ENCODE results near the gene ATF6B.
"Not testable (repeated sequence)": the region's sequence is repeated elsewhere in the genome, so short reads cannot be mapped to it uniquely, and the experiment has no call there.

Gene ATF6B

DNA sequence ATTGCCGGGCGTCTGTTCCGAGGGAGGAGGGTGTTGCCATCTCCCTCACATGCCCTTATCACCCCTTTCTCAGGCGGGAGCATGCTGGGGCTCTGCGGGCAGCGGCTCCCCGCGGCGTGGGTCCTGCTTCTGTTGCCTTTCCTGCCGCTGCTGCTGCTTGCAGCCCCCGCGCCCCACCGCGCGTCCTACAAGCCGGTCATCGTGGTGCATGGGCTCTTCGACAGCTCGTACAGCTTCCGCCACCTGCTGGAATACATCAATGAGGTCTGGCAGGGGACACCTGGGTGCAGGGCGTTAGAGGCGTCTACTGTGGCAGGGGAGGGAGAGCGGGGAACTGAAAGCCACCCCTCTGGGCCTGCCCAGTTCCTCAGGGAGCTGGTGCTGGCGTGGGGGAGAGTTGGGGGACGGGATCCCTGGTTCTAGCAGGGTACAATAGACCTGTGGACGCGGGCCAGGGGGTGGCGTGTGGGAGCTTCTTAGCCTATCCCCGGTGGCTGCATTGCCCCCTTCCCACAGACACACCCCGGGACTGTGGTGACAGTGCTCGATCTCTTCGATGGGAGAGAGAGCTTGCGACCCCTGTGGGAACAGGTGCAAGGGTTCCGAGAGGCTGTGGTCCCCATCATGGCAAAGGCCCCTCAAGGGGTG is 26.6 kb upstream of the ATF6B start:
- peak; percentile 37 for DNase-seq (ENCODE audit: low read depth)

DNA sequence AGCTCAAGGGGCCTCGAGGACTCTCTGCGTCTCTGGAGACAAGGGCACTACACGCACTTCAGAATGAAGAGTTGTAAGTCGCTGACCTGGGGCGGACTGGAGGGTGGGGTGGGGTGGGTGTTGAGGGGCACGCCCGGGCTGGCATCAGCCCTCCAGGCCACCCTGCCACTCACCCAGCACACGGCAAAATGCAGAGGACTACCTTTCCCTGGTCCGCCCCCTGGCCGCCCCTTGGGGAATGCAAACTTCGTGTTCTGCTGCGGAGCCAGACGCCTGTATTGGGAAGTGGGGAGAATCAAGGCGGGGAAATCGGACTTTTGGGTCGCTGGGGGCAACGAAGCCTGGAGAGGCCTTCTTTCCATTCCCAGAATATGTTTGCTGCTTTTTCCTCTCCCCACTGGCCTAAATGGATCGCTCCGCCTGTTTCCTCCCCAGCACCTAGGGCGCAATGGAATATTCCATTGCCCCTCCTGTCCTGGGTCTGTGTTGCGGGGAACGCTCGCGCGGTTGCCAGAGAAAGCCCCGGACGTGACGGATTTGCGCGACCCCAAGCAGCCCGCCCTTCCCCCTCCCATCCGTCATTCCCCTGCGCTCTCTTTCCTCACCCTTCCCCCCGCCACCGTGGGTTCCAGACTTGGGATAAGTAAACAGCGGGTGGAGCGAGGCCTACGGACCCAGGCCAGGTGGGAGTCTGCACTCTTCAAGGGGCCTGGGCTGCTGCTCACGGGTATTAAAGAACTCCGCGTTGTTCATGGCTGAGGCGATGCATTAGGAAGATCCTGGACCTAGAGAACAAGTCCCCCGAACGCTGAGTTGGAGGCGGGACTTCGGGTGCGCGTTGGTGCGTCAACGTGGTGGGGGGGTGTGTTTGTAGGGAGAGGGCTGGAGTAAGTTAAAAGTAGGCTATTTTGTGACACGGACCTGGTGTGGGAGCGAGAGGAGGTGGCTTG is 25.8 kb upstream of the ATF6B start, which contains the start of gene PPT2:
Gene PPT2, plus strand, starts transcription at position 578 of the 950 bp plus-strand sequence. CDS start 454 bp downstream, outside the sequence.
- DNase-seq (ENCODE audit: low read depth): peak; percentile 58

DNA sequence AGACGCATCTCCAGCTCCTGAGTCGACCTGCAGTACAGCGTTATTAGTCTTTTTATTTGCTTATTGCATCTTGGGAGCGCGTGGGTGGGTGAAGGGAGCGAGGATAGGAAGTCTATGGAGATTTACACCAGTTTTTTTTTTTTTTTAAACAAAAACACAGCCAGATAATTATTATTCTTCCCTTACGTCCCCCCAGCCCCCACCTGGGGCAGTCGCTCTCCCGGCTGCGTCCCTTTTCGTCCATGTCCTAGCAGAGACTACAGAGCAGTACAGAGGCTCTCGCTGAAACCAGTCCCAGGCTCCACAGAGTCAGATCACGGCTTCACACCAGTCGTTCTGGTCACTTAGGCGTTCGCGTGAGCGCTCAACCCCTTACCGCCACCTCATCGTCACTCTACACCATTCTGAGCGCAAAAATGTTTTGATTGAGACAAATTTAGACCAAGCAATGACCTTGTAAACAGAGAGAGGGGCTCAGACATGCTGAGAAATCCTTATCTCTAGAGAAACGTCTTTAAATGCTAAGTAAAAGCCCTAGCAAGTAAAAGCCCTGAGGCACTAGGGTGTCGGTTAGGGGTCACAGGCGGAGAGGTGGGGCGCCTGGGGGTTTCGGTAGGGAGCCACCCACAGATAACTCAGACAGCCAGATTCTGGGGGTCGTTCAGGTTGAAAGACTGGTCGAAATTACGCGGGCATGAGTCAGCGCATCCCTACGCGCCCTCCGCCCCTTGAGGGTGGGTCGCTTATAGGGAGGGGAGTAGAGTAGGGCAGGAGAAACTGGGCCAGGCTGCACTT is 24.9 kb upstream of the ATF6B start:
- no peak for DNase-seq (ENCODE audit: low read depth)

DNA sequence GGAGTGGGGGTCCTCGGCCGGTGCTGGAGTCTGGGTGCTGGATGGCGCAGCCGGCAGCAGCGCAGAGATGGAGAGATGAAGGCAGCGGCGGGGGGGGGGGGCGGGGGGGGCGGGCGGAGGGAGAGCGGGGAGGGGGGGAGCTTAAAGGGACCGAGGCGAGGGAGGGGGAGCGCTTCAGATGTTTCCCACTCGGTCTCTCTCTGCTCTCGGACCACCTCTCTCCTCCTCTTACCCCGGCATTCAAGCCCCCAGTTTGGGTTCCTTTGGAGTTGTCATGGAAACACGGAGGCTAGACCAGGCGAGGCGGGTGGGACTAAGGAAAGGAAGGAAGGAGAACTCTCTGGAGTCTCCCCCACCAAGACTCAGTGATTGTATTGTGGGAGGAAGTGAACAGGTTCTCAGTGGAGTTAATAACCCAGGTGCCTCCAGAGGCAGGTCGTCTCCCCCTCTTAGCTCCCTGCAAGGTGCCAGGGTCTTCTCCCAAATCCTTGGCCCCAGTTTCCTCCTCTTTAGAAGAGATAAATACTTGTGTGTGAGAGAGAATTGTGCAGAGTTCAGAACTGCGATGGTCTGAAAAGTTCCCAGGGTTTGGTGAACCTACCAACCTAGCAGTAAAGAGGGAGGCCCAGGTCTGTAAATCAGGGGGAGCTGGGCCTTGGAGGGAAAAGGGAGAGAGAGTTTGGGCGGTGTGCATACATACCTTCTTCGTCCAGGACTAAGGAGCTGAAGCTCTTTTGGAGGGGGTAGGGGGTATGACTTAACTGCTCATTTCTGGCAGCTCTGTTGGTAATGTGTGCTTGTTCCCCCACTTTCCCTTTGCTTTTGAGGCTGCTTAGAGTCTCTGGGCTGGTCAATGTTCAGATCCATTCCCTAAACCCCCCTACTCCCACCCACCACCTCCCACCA is 24.1 kb upstream of the ATF6B start, which contains the start of gene PRRT1:
Gene PRRT1, minus strand, starts transcription at position 77 of the 906 bp plus-strand sequence. CDS start 112 bp downstream, outside the sequence.
- DNase-seq (ENCODE audit: low read depth): no peak

DNA sequence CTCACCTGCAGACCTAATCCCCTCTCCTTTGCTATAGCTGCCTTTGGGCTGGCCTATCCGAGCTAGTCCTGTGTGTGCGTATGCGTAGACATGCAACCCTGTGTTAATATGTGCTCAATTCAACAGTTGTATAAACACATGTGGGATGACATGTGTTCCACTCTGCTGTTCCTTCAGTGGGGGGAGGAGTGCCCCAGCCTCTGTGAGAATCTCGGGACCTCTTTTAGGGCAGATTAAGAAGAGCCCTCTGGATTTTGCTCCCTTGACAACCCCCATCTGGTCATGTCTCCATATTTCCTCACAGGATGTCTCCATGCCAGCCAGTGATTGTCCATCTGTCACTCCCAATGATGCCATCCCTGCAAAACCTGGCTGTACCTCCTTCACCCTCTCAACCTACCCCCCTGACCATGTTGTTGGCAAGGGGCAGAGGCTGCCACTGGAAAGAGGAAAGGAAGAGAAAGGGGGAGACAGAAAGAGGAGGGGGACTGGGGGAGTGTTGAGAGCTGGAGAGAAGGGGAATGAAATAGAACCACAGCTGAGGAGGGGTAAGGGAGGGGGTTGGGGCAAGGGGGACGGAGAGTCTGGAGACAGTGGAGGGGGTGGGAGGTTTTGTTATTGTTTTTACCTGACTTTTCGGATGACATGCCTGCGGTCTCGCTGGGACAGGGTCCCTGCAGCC is 23.3 kb upstream of the ATF6B start:
- no peak for DNase-seq (ENCODE audit: low read depth)

DNA sequence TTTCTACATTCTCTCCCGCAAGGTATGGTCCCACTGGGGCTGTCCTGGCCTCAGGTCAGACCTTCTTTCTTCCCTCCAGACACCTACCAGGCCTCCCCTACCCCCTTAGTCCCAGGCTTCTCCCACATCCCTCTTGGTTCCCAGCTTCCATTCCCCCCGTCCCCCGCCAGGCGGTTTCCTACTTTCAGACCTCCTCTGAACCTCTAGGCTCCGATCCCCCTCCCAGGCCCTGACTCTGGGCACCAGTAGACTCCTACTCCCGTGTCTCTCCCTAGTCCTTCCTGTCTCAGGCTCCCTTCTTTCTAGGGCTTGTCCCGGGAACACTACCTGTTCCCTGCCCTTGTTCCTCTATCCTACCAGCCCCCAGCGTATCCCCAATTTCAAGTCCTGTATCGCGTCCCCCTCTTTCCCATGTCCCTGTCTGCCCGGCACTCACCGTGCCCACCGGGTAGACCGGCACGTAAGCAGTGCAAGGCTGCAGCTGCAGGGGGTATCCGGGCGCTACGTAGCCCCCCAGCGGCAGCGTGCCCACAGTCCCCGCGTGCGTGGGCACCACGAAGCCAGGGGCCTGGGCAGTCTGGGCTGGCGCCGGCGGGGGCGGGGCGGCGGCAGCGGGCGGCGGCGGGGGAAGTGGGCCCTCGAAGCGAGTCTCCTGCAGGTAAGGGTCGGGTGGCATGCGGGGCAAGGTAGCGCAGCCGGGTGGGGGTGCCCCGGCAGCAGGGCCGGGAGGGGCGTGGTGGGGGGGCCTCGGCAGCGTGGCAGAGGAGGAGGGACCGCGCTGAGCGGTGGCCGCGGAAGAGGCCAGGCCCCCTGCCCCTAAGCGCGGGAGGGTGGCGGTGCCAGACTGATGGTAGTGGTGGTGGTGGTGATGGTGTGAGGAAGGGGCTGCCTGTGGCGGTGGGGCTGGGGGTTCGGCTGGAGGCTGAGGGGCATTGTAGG is 22.2 kb upstream of the ATF6B start:
- DNase-seq (ENCODE audit: low read depth): no peak

DNA sequence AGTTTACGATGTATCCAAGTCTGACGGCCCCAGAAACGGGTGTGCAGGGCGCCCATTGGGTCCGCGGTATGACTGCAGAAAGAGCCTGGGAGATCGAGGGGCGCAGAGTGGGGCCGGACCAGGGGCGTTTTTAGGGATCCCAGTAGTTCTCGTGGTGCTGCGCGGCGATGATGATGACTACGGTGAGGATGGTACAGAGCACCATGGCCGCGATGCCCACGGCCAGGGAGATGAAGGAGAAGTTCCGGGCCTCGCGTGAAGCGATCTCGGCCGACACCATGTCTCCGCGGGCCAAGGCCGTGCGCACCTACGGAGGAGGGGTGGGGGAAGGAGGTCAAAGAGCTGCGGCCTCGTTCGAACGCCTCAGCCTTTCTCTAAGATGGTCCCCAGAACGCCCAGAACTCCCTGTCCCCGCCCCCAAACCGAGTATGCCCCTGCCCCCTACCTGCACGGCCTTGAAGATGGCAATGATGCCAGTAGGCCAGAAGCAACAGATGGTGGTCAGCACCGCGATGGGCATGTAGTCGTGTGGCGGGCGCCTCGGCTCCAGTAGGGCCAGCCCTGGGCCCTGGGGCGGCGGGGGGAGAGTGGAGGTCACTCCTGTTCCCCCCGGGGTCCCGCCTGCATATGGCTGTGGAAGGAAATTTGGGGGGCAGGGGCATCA is 21.2 kb upstream of the ATF6B start:
- no peak for DNase-seq (ENCODE audit: low read depth)

DNA sequence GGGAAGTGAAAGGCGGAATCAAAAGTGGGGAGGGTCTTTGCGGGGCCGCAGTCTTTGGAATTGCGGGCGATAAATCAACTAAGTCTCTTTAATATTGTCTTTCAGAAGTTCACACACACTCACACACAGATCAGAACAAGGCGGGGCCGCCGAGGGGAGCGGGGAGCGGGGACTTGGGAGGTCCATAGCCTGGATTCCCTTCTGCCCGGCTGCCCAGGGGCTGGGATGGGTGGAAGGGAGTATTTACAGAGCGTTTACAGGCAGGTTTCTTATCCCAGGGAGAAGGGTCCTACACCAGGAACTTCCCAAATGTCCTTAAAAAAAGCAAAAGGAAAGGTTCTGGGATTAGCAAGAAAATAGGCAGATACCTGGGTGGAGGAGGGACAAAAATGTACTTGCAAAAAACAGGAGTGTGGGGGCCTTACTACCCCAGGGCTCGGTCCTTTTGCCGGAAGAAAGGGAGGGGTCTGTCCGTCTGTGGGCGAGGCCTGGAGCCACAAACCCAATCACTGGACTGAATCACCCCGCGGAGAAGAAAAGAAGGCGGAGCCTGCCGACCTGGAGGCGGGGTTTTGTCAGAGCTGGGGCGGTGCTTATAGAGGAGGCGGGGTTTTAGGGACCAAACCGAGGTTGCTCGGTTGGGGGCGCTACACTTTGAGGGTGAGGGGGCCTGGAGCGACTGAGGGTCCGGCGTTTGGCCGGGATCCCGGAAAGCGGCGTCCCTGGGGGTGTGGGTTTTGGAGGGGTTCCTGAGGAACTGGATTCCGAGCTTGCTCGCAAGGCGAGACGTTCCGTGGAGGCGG is 20.4 kb upstream of the ATF6B start:
- DNase-seq (ENCODE audit: low read depth): peak; percentile 47

DNA sequence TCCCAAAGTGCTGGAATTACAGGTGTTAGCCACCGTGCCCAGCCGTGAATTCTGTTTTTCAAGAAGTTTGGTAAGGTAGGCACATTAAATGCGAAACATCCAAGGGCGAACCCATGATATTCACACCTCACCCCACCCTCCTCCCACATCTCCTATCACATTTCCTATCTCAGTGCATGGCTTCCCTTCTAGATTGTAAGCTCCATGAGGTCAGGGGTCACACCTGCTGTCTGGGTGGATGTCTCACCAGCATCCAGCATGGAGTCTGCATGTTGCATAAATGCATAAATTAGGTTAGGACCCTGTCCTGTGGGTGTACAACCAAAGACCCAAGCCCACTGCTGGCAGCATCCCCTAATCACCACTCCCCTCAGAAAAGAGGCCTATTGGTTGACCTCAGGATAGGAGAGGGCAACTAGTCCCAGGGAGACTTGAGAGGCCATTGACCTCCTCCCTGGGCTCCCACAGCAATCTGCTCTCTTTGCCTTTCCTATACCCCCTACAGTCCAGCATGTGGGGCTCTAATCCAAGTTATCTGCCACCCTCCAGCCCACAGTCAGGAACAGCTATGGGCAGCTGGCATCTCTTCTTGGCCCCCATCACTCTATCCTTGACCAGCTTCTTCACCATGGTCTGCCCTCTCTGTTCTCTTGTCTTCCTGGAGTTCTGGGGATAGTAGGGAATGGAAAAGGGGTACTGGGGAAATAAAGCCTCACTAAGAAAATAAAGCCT is 19.5 kb upstream of the ATF6B start:
- no peak for DNase-seq (ENCODE audit: low read depth)

DNA sequence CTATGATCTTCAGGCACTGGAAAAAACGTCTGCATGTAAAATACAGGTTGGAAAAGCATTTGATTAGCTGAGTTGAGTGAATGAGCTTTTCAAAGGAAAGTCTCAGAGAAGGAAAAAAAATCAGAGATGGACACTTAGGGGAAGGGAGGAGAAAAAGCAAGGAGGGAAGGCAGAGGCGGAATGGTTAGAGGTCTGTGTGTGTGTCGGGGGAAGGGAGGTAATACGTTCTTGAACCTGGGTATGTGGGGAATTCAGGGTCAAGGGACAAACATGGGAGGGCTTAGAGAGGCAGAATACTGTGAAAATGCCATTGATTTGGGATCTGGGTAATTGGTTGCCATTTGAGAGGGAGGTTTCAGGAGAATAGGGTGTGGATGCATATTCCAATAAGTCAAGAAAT is 18.6 kb upstream of the ATF6B start:
- no peak for DNase-seq (ENCODE audit: low read depth)

DNA sequence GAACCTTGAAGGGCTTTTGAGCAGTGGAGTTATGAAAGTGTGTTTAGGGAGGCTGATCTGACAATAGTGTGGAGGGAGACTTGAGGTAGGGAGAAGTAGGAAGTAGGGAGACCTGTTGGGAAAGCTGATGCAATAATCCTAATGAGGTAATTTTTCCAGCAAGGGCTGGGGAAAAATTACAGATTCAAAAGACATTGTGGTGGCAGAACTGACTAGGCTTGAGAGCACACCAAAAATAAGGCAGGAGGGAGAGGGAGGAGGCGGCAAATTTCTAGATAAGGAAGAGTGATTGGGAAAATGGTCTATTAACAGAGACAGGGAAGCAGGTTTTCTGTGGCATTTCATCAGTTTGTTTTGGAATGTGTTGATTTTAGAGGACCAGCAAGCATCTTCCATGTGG is 18.2 kb upstream of the ATF6B start:
- DNase-seq (ENCODE audit: low read depth): no peak

DNA sequence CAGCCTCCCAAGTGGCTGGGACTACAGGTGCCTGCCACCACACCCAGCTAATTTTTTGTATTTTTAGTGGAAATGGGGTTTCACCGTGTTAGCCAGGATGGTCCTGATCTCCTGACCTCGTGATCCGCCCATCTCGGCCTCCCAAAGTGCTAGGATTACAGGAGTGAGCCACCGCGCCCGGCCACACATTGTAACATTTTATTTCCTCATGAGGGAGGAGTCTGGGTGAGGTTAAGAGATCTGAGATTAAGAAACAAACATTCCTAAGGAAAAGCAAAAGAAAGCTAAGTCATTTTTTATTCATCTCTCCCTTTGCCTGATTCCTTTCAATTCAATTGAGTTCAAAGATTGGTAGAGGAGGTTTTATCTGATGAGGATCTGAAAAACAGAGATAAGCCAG is 16.2 kb upstream of the ATF6B start:
- not testable (repeated sequence) for DNase-seq (ENCODE audit: low read depth)

DNA sequence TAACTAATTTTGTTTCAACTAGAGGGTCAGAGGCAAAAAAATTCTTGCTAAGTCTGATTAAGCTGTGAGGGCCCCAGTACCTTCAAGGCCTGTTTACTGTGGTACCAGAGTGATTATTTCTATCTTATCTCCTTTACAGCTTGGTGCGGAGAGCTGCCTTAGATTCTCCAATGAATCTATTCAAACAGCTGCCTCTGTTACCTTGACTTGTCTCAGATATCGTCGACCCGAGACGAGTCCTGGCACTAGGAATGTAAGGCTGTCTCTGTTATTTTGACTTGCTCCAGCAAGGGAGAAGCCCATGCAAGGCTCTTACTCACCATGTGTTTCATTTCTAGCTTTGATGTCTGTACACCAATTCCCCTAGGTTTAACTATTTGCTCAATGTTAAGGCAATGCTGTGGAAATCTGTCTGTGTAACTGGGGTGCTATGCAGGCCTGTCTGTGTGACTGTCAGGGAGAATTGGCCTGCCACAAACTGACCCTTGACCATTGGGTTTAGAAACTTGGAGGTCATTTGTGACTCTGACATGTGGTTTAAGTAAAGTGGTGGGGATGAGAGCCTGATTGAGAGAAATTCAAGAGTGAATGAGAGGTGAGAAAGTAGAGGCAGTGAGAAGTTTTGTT is 12.5 kb upstream of the ATF6B start:
- no peak for DNase-seq (ENCODE audit: low read depth)

DNA sequence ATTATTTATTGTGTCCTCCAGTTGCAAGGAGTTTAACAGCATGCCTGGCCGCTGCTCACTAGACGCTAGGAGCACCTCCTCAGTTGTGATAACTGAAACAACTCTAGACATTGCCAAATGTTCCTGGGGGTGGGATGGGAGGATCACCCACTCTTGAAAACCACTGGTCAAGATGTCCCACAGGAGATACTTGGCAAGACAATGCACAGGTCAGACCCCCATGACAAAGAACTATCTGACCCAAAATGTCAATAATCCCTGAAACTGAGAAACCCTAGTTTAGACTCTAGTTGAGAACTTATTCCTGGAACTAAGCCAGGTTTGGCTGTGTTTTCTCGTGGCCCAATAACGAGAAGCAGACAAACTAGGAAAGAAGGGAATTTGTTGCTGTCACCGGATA is 11.5 kb upstream of the ATF6B start:
- no peak for DNase-seq (ENCODE audit: low read depth)

DNA sequence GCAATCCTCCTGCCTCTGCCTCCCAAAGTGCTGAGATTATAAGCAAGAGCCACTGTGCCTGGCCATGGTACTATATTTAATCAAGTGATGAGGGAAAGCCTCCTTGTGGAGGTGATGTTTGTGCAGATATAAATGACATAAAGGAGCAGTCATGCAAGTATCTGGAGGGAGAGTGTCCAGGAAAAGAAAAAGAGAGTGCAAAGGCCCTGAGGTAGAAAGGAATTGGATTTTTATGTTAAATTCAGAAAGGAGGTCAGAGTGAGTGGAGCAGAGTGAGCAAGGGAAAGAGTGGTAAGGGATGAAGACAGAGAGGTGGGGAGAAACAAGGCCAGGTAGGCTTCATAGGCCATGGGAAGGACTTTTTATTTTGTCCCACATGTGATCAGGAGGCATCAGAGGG is 9.4 kb upstream of the ATF6B start:
- DNase-seq (ENCODE audit: low read depth): no peak

DNA sequence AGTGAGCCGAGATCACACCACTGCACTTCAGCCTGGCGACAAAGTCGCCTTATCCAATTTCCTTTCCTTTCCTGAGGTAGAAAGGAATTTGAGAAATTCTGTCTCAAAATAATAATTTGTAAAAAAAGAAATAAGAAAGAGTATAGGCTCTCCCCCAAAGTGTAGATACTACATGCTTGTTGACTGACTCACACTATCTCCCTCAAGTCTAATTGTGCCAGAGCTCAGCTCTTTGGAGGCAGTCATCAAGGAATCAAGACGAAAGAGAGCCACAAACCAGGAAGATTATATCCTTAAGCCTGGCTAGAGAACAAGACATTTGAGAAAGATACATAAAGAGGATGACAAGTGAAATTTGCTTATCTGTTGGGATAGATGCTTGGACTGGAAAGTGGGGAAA is 5.7 kb upstream of the ATF6B start:
- no peak for DNase-seq (ENCODE audit: low read depth)

DNA sequence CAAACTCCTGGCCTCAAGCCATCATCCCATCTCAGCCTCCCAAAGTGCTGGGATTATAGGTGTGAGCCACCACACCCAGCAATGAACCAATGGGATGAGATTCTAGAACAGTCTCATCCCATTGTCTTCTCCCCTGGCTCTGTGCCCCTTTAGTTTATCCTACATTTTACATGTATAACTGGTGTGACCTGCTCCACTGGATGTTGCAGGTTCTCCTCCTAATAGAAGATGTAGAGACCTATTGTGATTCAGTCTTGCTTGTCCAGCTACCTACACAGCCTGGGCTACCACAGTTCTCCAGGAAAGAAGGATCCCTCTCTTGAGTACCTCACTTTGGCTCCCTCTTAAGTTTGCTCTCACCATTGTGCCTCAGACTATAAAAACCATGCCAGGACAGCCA is 4.1 kb upstream of the ATF6B start:
- DNase-seq (ENCODE audit: low read depth): no peak
